GM21390 (cell line): ENCODE results near the gene ARHGEF25.
"Not testable (repeated sequence)": the region's sequence is repeated elsewhere in the genome, so short reads cannot be mapped to it uniquely, and the experiment has no call there.

Source experiments
- ATAC-seq: cut with Tn5 transposase; IDR thresholded peaks from one replicate; pipeline ENCODE4 v1.9.1; 2021; ENCODE audit not compliant: unreplicated experiment

ARHGEF25 gene

DNA sequence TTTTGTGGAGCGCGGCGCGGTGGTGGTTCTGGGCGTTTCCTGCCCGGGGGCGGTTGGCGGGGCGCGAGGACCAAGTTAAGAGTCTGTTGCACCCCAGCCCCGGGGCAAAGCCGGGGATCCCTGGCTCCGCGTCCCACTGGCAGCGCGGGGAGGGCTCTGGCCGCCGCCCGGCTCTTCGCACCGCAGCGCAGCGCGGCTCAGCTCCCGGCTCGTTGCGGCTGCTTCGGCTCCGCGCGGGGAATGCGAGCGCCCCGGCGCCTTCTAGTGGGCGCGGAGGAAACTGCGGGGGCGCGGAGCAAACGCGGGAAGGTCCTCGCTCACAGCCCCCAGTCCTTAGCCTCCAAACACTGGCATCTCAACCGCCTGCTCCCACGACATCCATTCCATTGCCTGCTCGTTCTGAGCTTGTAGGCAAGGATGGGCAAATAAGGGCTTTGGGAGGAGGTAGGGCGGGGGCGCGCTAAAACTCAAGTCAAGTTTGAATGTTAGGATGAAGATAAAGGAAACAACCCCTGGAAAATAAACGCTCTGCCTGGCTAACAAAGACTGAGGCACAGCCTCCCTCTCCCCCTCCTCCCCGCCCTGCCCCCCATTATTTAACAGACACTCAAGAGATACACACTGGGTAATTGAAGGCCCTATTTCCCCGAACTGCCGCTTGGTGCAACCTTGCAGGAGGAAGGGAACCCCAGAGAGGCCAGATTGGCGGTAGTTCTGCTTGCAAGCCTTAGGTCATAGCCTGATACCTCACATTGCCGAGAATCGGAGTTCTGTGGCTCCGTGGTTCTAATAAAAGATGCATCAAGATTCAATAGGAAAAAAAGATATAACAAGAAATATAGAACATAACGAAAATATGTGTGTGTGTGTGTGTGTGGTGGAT, 22.0 kb downstream of the ARHGEF25 start, which contains the start of gene B4GALNT1:
B4GALNT1 (minus strand) TSS at position 244 of the 883 bp plus-strand sequence. CDS start 1,069 bp downstream, outside the sequence.
- peak; percentile 83 for ATAC-seq

GRCh38 chr12:57636731-57637130, 25.5 kb downstream of the ARHGEF25 start:
- ATAC-seq = not testable (repeated sequence)

DNA sequence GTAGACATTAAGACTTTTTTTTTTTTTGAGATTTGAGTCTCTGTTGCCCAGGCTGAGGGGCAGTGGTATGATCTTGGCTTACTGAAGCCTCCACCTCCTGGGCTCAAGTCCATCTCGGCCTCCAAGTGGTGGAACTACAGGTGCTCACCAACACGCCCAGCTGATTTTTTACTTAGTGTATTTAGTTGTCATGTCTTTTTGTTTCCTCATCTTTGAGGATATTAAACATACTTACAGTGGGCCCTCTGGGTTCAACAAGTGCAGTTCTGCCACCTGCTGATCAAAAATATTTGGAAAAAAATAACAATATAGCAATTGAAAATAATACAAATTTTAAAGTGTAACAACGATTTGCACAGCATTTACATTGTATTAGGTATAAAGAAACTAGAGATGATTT, 26.1 kb downstream of the ARHGEF25 start:
- no peak for ATAC-seq

- ATAC-seq = no peak
Observed at GRCh38 chr12:57638096-57638495, 26.9 kb downstream of the ARHGEF25 start.

- no peak for ATAC-seq
Observed at GRCh38 chr12:57640175-57641042, 29.2 kb downstream of the ARHGEF25 start.

DNA sequence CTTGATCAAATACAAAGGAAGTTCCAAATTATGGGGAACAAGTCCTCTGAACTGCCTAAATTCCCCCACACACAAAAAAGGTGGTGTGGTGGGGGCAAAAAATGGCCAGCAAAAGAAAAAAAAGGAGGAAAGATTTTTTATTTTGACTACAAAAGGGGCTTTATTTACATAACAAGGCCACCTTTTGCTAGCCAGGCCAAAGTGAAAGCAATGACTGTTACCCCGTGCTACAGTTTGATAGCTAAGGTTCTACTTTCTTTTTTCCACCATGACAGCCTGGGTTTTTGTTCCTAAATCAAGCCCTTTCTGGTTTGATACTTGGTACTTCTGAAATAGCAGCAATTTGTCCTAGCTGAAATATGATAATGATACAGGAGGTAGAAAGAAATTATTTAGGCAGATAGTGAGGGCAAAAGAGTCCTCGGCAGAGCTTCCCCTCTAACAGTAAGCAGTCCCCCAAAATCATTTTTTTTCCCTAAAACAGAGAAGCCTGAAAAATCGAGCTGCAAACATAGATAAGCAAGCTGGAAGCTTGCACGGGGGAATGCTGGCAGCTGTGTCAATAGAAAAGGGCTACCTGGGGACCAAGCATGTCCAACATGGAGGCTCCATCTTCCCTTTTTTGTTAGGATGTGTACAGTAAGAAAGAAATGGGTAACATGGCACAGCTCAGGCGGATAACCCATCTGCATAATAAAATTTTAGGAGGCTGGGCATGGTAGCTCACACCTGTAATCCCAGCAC, 30.6 kb downstream of the ARHGEF25 start:
- ATAC-seq = no peak

GRCh38 chr12:57645990-57646658, 34.9 kb downstream of the ARHGEF25 start:
- not testable (repeated sequence) for ATAC-seq

- ATAC-seq = not testable (repeated sequence)
Observed at GRCh38 chr12:57646659-57647049, 35.4 kb downstream of the ARHGEF25 start.

- no peak for ATAC-seq
Observed at GRCh38 chr12:57654042-57654441, 42.8 kb downstream of the ARHGEF25 start.

GRCh38 chr12:57655541-57656240, 44.5 kb downstream of the ARHGEF25 start:
- no peak for ATAC-seq

DNA sequence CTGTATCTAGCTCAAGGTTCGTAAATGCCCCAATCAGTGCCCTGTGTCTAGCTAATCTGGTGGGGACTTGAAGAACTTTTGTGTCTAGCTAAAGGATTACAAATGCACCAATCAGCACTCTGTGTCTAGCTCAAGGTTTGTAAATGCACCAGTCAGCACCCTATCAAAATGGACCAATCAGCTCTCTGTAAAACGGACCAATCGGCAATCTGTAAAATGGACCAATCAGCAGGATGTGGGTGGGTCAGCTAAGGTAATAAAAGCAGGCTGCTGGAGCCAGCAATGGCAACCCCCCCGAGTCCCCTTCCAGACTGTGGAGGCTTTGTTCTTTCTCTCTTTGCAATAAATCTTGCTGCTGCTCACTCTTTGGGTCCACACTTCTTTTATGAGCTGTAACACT, 45.2 kb downstream of the ARHGEF25 start:
- not testable (repeated sequence) for ATAC-seq

DNA sequence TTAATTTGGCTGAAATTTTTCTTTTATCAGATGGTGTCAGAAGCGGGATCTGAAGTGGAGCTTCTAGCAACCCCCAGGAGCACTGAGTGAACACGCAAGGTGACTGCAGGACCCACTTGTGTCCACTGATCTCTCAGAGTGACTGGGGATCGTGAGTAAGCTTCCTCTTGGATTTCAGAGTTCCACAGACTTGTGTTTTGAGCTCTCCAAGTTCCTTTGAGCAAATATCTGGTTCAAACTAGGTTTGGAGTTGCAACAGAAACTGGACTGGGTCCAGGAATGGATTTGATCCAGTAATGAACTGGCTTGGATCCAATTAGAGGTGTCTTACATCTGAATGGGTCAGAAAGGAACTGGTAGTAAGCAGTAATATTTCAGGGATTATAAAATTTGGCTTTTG, 46.5 kb downstream of the ARHGEF25 start:
- no peak for ATAC-seq

- ATAC-seq = no peak
Observed at GRCh38 chr12:57658890-57659289, 47.7 kb downstream of the ARHGEF25 start.

- no peak for ATAC-seq
Observed at GRCh38 chr12:57661376-57661775, 50.1 kb downstream of the ARHGEF25 start.

DNA sequence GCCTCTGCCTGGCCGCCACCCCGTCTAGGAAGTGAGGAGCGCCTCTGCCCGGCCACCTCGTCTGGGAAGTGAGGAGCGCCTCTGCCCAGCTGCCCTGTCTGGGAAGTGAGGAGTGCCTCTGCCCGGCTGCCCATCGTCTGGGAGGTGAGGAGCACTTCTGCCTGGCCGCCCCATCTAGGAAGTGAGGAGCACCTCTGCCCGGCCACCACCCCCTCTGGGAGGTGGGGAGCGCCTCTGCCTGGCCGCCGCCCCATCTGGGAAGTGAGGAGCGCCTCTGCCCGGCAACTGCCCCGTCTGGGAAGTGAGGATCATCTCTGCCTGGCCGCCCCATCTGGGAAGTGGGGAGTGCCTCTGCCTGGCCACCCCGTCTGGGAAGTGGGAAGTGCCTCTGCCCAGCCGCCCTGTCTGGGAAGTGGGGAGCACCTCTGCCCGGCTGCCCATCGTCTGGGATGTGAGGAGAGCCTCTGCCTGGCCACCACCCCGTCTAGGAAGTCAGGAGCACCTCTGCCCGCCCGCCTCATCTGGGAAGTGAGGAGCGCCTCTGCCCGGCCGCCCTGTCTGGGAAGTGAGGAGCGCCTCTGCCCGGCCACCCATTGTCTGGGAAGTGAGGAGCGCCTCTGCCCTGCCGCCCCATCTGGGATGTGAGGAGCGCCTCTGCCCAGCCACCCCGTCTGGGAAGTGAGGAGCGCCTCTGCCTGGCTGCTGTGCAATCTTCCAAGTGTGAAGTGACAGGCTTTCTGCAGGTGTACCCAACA, 54.0 kb downstream of the ARHGEF25 start:
- not testable (repeated sequence) for ATAC-seq
